ENCODE measurements around the gene SSB. TPM values are rescaled to one million over a fixed set of nuclear protein-coding genes. Genes with fewer than 3 reads are reported as not detected.
"Not testable (repeated sequence)": the region's sequence is repeated elsewhere in the genome, so short reads cannot be mapped to it uniquely, and the experiment has no call there.

Gene SSB
- total RNA-seq, 1 donor from 2014 or later: 24.5 TPM

- Histone ChIP-seq H3K4me1 (ENCODE audit: control insufficient read depth in 3 of 3, insufficient read depth in 3 of 3, low read length in 3 of 3) (peaks cover 14 to 27% (median 23%) of the 10 kb centered on the region in 3 donors), H3K9me3 (ENCODE audit: control insufficient read depth in 3 of 3, low read length in 3 of 3) (no peaks in the 10 kb centered on the region), H3K27ac (ENCODE audit: low read depth, low read length) (no peak overlapping the region), H3K36me3 (ENCODE audit: control insufficient read depth in 3 of 3, insufficient read depth in 3 of 3, low read length in 3 of 3) (peaks cover 0 to 6% (median 5%) of the 10 kb centered on the region in 3 donors), H3K4me3 (ENCODE audit: low read length in 3 of 3) (no peak overlapping the region), H3K9ac (ENCODE audit: low read depth in 1 of 3, low read length in 3 of 3) (no peak overlapping the region), H3K27me3 (ENCODE audit: control insufficient read depth in 3 of 3, insufficient read depth in 3 of 3, low read length in 3 of 3) (no peaks in the 10 kb centered on the region)
Measured at GRCh38 chr2:169845016-169845415, 46.3 kb downstream of the SSB start.

- H3K9ac ChIP-seq (ENCODE audit: low read depth in 1 of 3, low read length in 3 of 3); H3K36me3 ChIP-seq (ENCODE audit: control insufficient read depth in 3 of 3, insufficient read depth in 3 of 3, low read length in 3 of 3); H3K9me3 ChIP-seq (ENCODE audit: control insufficient read depth in 3 of 3, low read length in 3 of 3); H3K27ac ChIP-seq (ENCODE audit: low read depth, low read length); H3K27me3 ChIP-seq (ENCODE audit: control insufficient read depth in 3 of 3, insufficient read depth in 3 of 3, low read length in 3 of 3): not testable (repeated sequence)
- peaks cover 5 to 22% (median 13%) of the 10 kb centered on the region in 3 donors for H3K4me1 ChIP-seq (ENCODE audit: control insufficient read depth in 3 of 3, insufficient read depth in 3 of 3, low read length in 3 of 3)
- H3K4me3 ChIP-seq (ENCODE audit: low read length in 3 of 3): peak overlapping the region in 1 of 3 donors; percentile 27
Measured at GRCh38 chr2:169848959-169849693, 50.5 kb downstream of the SSB start.

DNA sequence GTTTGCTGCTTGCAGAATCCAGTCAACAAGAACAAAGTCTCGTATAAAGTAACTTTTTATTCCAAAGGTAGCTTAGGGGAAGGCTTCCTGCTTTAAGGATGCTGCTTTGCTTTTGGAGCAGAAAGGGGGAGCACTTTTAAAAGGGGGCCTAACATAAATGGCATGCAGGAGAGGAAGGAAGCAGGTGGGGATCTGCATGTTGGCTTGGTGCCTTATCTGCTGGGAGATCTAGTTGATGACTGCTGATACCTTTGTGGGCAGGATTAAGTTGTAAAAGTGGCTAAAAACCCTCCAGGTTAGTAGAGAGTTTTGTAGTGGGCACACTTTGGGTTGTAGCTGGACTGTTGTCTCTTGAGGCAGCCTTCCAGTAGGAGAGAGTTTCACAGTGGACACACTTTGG lies 51.0 kb downstream of the SSB start:
- no peak overlapping the region for H3K9ac ChIP-seq (ENCODE audit: low read depth in 1 of 3, low read length in 3 of 3)
- no peaks in the 10 kb centered on the region for H3K9me3 ChIP-seq (ENCODE audit: control insufficient read depth in 3 of 3, low read length in 3 of 3)
- H3K36me3 ChIP-seq (ENCODE audit: control insufficient read depth in 3 of 3, insufficient read depth in 3 of 3, low read length in 3 of 3): peaks cover 0 to 2% (median 0%) of the 10 kb centered on the region in 3 donors
- H3K27ac ChIP-seq (ENCODE audit: low read depth, low read length): no peak overlapping the region
- no peaks in the 10 kb centered on the region for H3K27me3 ChIP-seq (ENCODE audit: control insufficient read depth in 3 of 3, insufficient read depth in 3 of 3, low read length in 3 of 3)
- no peak overlapping the region for H3K4me3 ChIP-seq (ENCODE audit: low read length in 3 of 3)
- peaks cover 5 to 22% (median 13%) of the 10 kb centered on the region in 3 donors for H3K4me1 ChIP-seq (ENCODE audit: control insufficient read depth in 3 of 3, insufficient read depth in 3 of 3, low read length in 3 of 3)

DNA sequence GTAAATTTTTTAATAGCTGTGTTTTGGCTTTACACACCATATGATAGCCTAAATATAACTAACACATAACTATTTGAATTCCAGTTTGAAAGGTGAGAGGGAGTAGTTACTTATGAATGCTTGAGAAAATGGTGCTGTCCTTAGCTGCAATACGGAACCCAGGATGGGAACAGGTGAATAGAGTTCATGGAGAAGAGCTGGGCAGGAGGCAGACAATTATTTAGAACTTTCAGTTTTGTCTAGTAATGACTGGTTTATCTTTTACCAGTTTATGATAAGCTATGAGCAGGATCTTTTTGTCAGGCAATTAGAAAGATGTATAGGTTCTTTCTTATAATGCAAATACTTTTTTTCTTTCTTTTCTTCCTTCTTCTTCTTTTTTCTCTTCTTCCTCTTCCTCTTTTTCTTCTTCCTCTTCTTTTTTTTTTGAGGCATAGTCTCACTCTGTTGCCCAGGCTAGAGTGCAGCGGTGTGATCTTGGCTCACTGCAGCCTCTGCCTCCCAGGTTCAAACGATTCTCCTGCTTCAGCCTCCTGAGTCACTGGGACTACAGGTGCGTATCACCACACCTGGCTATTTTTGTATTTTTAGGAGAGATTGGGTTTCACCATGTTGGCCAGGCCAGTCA lies 54.5 kb downstream of the SSB start:
- Histone ChIP-seq H3K9me3 (ENCODE audit: control insufficient read depth in 3 of 3, low read length in 3 of 3) (no peaks in the 10 kb centered on the region), H3K4me1 (ENCODE audit: control insufficient read depth in 3 of 3, insufficient read depth in 3 of 3, low read length in 3 of 3) (peaks cover 5 to 15% (median 13%) of the 10 kb centered on the region in 3 donors), H3K9ac (ENCODE audit: low read depth in 1 of 3, low read length in 3 of 3) (no peak overlapping the region), H3K36me3 (ENCODE audit: control insufficient read depth in 3 of 3, insufficient read depth in 3 of 3, low read length in 3 of 3) (peaks cover 0 to 2% (median 0%) of the 10 kb centered on the region in 3 donors), H3K27ac (ENCODE audit: low read depth, low read length) (no peak overlapping the region), H3K4me3 (ENCODE audit: low read length in 3 of 3) (no peak overlapping the region), H3K27me3 (ENCODE audit: control insufficient read depth in 3 of 3, insufficient read depth in 3 of 3, low read length in 3 of 3) (no peaks in the 10 kb centered on the region)

DNA sequence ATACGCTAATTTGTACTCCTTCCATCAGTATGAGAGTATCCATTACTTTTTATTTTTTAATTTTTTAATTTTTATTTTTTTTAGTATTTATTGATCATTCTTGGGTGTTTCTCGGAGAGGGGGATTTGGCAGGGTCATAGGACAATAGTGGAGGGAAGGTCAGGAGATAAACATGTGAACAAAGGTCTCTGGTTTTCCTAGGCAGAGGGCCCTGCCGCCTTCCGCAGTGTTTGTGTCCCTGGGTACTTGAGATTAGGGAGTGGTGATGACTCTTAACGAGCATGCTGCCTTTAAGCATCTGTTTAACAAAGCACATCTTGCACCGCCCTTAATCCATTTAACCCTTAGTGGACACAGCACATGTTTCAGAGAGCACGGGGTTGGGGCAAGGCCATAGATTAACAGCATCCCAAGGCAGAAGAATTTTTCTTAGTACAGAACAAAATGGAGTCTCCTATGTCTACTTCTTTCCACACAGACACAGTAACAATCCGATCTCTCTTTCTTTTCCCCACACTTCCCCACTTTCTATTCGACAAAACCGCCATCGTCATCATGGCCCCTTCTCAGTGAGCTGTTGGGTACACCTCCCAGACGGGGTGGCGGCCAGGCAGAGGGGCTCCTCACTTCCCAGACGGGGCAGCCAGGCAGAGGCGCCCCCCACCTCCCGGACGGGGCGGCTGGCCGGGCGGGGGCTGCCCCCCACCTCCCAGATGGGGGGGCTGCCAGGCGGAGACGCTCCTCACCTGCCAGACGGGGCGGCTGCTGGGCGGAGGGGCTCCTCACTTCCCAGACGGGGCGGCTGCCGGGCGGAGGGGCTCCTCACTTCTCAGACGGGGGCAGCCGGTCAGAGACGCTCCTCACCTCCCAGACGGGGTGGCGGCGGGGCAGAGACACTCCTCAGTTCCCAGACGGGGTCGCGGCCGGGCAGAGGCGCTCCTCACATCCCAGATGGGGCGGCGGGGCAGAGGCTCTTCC lies 56.9 kb downstream of the SSB start:
- H3K36me3 ChIP-seq (ENCODE audit: control insufficient read depth in 3 of 3, insufficient read depth in 3 of 3, low read length in 3 of 3); H3K9me3 ChIP-seq (ENCODE audit: control insufficient read depth in 3 of 3, low read length in 3 of 3); H3K27ac ChIP-seq (ENCODE audit: low read depth, low read length); H3K27me3 ChIP-seq (ENCODE audit: control insufficient read depth in 3 of 3, insufficient read depth in 3 of 3, low read length in 3 of 3); H3K4me1 ChIP-seq (ENCODE audit: control insufficient read depth in 3 of 3, insufficient read depth in 3 of 3, low read length in 3 of 3); H3K9ac ChIP-seq (ENCODE audit: low read depth in 1 of 3, low read length in 3 of 3); H3K4me3 ChIP-seq (ENCODE audit: low read length in 3 of 3): not testable (repeated sequence)

GRCh38 chr2:169859423-169859822 lies 60.8 kb downstream of the SSB start:
- Histone ChIP-seq H3K4me3 (ENCODE audit: low read length in 3 of 3) (no peak overlapping the region), H3K9me3 (ENCODE audit: control insufficient read depth in 3 of 3, low read length in 3 of 3) (no peaks in the 10 kb centered on the region), H3K27me3 (ENCODE audit: control insufficient read depth in 3 of 3, insufficient read depth in 3 of 3, low read length in 3 of 3) (no peaks in the 10 kb centered on the region), H3K27ac (ENCODE audit: low read depth, low read length) (no peak overlapping the region), H3K4me1 (ENCODE audit: control insufficient read depth in 3 of 3, insufficient read depth in 3 of 3, low read length in 3 of 3) (peaks cover 0 to 4% (median 0%) of the 10 kb centered on the region in 3 donors), H3K36me3 (ENCODE audit: control insufficient read depth in 3 of 3, insufficient read depth in 3 of 3, low read length in 3 of 3) (no peaks in the 10 kb centered on the region), H3K9ac (ENCODE audit: low read depth in 1 of 3, low read length in 3 of 3) (no peak overlapping the region)

- H3K9me3 ChIP-seq (ENCODE audit: control insufficient read depth in 3 of 3, low read length in 3 of 3): no peaks in the 10 kb centered on the region
- no peaks in the 10 kb centered on the region for H3K27me3 ChIP-seq (ENCODE audit: control insufficient read depth in 3 of 3, insufficient read depth in 3 of 3, low read length in 3 of 3)
- H3K4me1 ChIP-seq (ENCODE audit: control insufficient read depth in 3 of 3, insufficient read depth in 3 of 3, low read length in 3 of 3): peaks cover 0 to 4% (median 0%) of the 10 kb centered on the region in 3 donors
Measured at GRCh38 chr2:169860149-169860548, 61.5 kb downstream of the SSB start.

More at GRCh38 chr2:169860149-169860548, 61.5 kb downstream of the SSB start:
- Histone ChIP-seq H3K4me3 (ENCODE audit: low read length in 3 of 3) (no peak overlapping the region), H3K36me3 (ENCODE audit: control insufficient read depth in 3 of 3, insufficient read depth in 3 of 3, low read length in 3 of 3) (no peaks in the 10 kb centered on the region), H3K27ac (ENCODE audit: low read depth, low read length) (no peak overlapping the region), H3K9ac (ENCODE audit: low read depth in 1 of 3, low read length in 3 of 3) (no peak overlapping the region)

Other genes starting within 250 kb of the SSB start
- 40.7 TPM for gene FASTKD1, start 225.0 kb upstream of the SSB start, total RNA-seq
- 25.6 TPM for gene PPIG, start 214.5 kb upstream of the SSB start, total RNA-seq
- not detected for gene CFAP210, start 104.5 kb upstream of the SSB start, total RNA-seq
- gene PHOSPHO2, start 104.4 kb upstream of the SSB start, total RNA-seq: 3.7 TPM
- 28.7 TPM for gene KLHL23, start 65.0 kb upstream of the SSB start, total RNA-seq
- gene METTL5, start 26.0 kb downstream of the SSB start, total RNA-seq: 29.7 TPM
- 67.8 TPM for gene UBR3, start 28.6 kb downstream of the SSB start, total RNA-seq

All from skeletal muscle tissue (tissue), 4 donors.